LNCAP (cell line): ENCODE measurements around the gene MTFR1L.
A peak's percentile ranks its signal among the peaks of the same experiment; 100 is the strongest.

Experiments used
- CTCF ChIP-seq: fragments of 450-650 bp; IDR thresholded peaks from 2 replicates; pipeline ENCODE4 v1.5.1; 2017; ENCODE audit warnings: mild to moderate bottlenecking

Gene MTFR1L

GRCh38 chr1:25794325-25794724 lies 25.4 kb upstream of the MTFR1L start:
- TF ChIP-seq CTCF = no peak

GRCh38 chr1:25795211-25795610 lies 24.5 kb upstream of the MTFR1L start:
- no peak for TF ChIP-seq CTCF

DNA sequence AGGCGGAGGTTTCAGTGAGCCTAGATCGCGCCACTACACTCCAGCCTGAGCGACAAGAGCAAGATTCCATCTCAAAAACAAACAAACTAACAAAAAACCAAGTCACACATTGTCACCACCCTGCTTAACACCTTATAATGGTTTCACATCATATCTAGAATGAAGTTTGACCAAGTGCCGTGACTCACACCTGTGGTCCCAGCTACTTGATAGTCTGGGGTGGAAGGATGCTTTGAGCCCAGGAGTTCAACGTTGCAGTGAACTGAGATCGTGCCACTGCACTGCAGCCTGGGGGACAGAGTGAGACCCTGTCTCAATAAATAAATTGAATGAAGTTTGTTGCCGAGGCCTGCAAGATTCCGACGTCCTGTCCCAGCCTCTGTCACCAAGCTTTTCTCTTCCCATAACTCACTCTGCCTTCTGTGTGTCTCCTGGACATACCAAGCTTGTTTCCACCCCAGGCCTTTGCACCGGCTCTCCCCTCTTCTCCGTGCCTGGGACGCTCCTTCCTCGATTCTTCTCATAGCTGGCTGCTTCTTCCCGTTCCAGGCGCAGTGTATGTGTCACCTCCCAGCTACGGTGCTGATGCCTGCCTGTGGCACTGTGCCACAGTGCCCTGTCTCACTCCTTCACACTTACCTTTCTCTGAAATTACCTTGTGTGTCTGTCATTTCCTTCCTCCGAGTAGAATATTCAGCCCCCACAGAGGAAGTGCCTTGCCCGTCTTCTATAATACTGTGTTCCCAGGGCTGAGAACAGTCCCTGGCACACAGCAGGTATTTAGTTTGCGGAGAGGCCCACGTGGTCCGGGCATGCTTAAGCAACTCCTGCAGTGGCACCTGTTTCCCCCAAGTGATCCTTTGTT lies 23.6 kb upstream of the MTFR1L start:
- TF ChIP-seq CTCF = no peak

- TF ChIP-seq CTCF = peak; percentile 52
These were observed 22.8 kb upstream of the MTFR1L start for GRCh38 chr1:25796811-25797458.

DNA sequence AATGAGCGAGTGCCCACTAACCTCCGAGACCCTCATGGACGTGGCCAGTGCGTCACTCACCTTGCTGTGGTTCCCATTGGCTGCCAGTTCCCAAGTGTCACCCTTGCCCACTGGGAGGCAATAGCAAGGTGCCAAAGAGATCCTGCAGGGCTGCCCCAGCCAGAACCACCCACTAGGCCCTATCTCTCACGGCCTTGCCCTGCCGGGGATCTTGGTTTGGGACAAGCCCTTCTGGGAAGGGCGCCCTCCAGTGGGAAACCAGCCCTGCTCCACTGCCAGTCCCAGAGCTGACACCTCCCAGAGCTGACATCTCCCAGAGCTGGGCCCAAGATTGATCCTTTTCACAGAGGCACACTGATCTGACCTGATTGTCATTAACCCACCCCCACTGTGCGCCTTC lies 21.8 kb upstream of the MTFR1L start:
- TF ChIP-seq CTCF = peak; percentile 20; the same call in 1 of the 2 replicates

- TF ChIP-seq CTCF = no peak
These were observed 20.9 kb upstream of the MTFR1L start for GRCh38 chr1:25798666-25799351.

DNA sequence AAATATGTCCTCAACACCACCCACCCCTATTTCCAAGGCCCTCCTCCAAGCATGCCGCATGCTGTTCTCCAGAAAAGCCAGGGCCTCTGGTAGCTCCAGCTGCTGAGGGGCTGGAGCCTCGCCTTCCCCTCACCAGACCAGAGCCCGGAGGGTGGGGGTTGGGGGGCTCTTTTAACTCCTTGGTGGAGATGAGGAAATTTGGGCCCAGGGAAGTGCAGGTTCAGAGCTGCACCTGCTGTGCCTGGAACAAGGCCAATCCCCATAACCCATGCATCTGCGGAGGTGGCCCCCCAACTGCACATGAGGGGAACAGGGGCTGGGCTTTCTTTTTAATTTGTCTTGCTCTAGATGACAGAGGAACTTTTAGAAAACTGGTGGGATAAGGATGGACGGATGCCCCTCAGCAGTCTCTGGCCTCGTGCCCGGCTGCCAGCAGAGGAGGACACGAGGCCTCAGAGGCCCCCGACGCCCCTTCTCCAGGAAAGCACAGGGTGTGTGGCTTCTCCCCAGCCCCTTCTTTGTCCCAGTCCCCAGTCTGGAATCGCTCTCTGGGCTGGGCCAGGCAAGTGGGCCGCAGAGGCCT lies 20.3 kb upstream of the MTFR1L start:
- no peak for TF ChIP-seq CTCF
